Testis (tissue), 2 donors: ENCODE data around the gene ATG9A.

Source experiments
- POLR2A ChIP-seq: fragments of 450-650 bp; IDR thresholded peaks from one replicate; pipeline ENCODE4 v1.6.1; 2017; ENCODE audit warnings: antibody characterized with exemption, mild to moderate bottlenecking, moderate library complexity
- TF ChIP-seq, protein P1 (sequence below), 3 experiments: fragments of 450-650 bp in 2 of 3; fragments of 200-600 bp in 1 of 3; sonication (generic) in 1 of 3; IDR thresholded peaks; one replicate each; pipeline ENCODE4 v1.5.1; 2016 to 2019; ENCODE audit warnings: antibody characterized with exemption in 3 of 3, mild to moderate bottlenecking in 2 of 3, moderate library complexity in 1 of 3

DNA sequence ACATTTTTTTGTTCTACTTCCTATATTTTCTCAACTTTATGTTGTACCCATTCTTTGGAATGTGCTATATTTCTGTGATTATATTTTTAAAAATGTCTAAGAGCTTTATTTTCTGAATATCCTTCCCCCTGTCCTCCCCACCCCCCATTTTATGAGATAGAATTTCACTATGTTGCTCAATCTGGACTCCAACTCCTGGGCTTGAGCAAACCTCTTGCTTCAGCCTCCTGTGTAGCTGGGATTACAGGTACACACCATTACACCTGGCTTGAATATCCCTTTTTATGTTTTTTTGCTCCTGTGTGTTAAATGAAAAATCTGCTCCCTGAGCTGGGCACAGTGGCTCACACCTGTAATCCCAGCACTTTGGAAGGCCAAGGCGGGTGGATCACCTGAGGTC is 32.0 kb downstream of the ATG9A start:
- TF ChIP-seq, protein P1, sequence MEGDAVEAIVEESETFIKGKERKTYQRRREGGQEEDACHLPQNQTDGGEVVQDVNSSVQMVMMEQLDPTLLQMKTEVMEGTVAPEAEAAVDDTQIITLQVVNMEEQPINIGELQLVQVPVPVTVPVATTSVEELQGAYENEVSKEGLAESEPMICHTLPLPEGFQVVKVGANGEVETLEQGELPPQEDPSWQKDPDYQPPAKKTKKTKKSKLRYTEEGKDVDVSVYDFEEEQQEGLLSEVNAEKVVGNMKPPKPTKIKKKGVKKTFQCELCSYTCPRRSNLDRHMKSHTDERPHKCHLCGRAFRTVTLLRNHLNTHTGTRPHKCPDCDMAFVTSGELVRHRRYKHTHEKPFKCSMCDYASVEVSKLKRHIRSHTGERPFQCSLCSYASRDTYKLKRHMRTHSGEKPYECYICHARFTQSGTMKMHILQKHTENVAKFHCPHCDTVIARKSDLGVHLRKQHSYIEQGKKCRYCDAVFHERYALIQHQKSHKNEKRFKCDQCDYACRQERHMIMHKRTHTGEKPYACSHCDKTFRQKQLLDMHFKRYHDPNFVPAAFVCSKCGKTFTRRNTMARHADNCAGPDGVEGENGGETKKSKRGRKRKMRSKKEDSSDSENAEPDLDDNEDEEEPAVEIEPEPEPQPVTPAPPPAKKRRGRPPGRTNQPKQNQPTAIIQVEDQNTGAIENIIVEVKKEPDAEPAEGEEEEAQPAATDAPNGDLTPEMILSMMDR (IDR thresholded peaks at IDR 0.05), result no peak
- TF ChIP-seq POLR2A, result no peak
